Spinal cord (tissue), 10 donors: Measurements from ENCODE around the gene SOX5. TPM values are rescaled to one million over a fixed set of nuclear protein-coding genes. Genes with fewer than 3 reads are reported as not detected.

Experiments used
- DNase-seq, 6 donors: peaks; one replicate each; pipeline versions ENCODE4 v3.0.0 to v3.0.0-alpha.2; 2013 to 2015; ENCODE audit warnings: low spot score in 6 of 6, low read depth in 4 of 6
- H3K27ac ChIP-seq: one replicate; pipeline ENCODE4 v1.5.1; 2013; ENCODE audit warnings: low read depth, low read length, control low read depth
- H3K27me3 ChIP-seq: one replicate; pipeline ENCODE4 v1.6.1; 2013; ENCODE audit warnings: low read length; ENCODE audit not compliant: control insufficient read depth, insufficient read depth
- H3K36me3 ChIP-seq: one replicate; pipeline ENCODE4 v1.6.1; 2013; ENCODE audit warnings: low read length; ENCODE audit not compliant: control insufficient read depth, insufficient read depth
- H3K4me1 ChIP-seq: one replicate; pipeline ENCODE4 v1.6.1; 2013; ENCODE audit warnings: low read length; ENCODE audit not compliant: control insufficient read depth, insufficient read depth
- H3K4me3 ChIP-seq: one replicate; pipeline ENCODE4 v1.5.1; 2013; ENCODE audit warnings: low read depth, low read length, control low read depth
- H3K9me3 ChIP-seq: one replicate; pipeline ENCODE4 v1.6.1; 2013; ENCODE audit warnings: low read length; ENCODE audit not compliant: control insufficient read depth, insufficient read depth
- WGBS: methylation state at CpG from one replicate; pipeline ENCODE4 v1.1.5; 2013; ENCODE audit warnings: missing lambda C conversion rate; ENCODE audit not compliant: insufficient coverage; 5-methylcytosine and 5-hydroxymethylcytosine counted together
- polyA plus RNA-seq, 2 donors: library from polyadenylated mRNA; unstranded; fragments of 120-200 nt; gene quantifications; one replicate each; pipeline ENCODE4 v1.2.1, GENCODE V29; 2013; ENCODE audit not compliant: insufficient read length in 2 of 2
- total RNA-seq, 2 donors: library from RNA; depleted of rRNA in 1 of 2; stranded (reverse); fragments of 120-200 nt in 1 of 2; fragments of >200 nt in 1 of 2; gene quantifications; one replicate each; pipeline versions ENCODE4 v1.2.3 to v1.2.4, GENCODE V29; 2013 to 2014
- donor health status: healthy.

The SOX5 gene
- total and polyA plus RNA-seq, 4 donors: 20.3 to 48.8 (median 41.8) TPM

GRCh38 chr12:23927907-23928306 lies 21.6 kb downstream of the SOX5 start:
- no peak for DNase-seq
- Histone ChIP-seq H3K27me3 (no peaks in the 10 kb centered on the region), H3K27ac (no peak overlapping the region), H3K9me3 (peaks cover 4% of the 10 kb centered on the region), H3K4me1 (no peaks in the 10 kb centered on the region), H3K36me3 (no peaks in the 10 kb centered on the region), H3K4me3 (no peak overlapping the region)
- 79% methylated on average over 1 of the region's 3 CpGs for WGBS

GRCh38 chr12:23921099-23921856 lies 28.2 kb downstream of the SOX5 start:
- H3K36me3 ChIP-seq: no peaks in the 10 kb centered on the region
- H3K4me3 ChIP-seq: peak overlapping the region; percentile 3
- 50% methylated on average over 1 of the region's 5 CpGs for WGBS
- peak overlapping the region; percentile 59 for H3K27ac ChIP-seq
- H3K4me1 ChIP-seq: no peaks in the 10 kb centered on the region
- peak in 1 of 6 donors; percentile 81 for DNase-seq
- H3K27me3 ChIP-seq: no peaks in the 10 kb centered on the region
- no peaks in the 10 kb centered on the region for H3K9me3 ChIP-seq

- no peaks in the 10 kb centered on the region for H3K36me3 ChIP-seq
- WGBS: 100% methylated on average over 1 of the region's 3 CpGs
- H3K9me3 ChIP-seq: no peaks in the 10 kb centered on the region
- H3K27me3 ChIP-seq: no peaks in the 10 kb centered on the region
- no peak for DNase-seq
- no peaks in the 10 kb centered on the region for H3K4me1 ChIP-seq
- H3K4me3 ChIP-seq: no peak overlapping the region
- H3K27ac ChIP-seq: no peak overlapping the region
These were observed 37.9 kb downstream of the SOX5 start for GRCh38 chr12:23911574-23911973.

GRCh38 chr12:23909551-23909950 lies 39.9 kb downstream of the SOX5 start:
- WGBS: 40% methylated on average over 1 of the region's 1 CpG
- H3K36me3 ChIP-seq: no peaks in the 10 kb centered on the region
- no peak overlapping the region for H3K4me3 ChIP-seq
- no peaks in the 10 kb centered on the region for H3K27me3 ChIP-seq
- H3K9me3 ChIP-seq: no peaks in the 10 kb centered on the region
- no peak overlapping the region for H3K27ac ChIP-seq
- DNase-seq: peak in 1 of 6 donors; percentile 39
- no peaks in the 10 kb centered on the region for H3K4me1 ChIP-seq

GRCh38 chr12:23906329-23906728 lies 43.1 kb downstream of the SOX5 start:
- DNase-seq: peak in 2 of 6 donors; percentile 57 to 67
- no peaks in the 10 kb centered on the region for H3K4me1 ChIP-seq
- no peaks in the 10 kb centered on the region for H3K27me3 ChIP-seq
- H3K27ac ChIP-seq: no peak overlapping the region
- no peaks in the 10 kb centered on the region for H3K9me3 ChIP-seq
- no peak overlapping the region for H3K4me3 ChIP-seq
- H3K36me3 ChIP-seq: no peaks in the 10 kb centered on the region
- no CpG with 5 or more reads among the region's 6 CpGs for WGBS

- H3K4me3 ChIP-seq: no peak overlapping the region
- no peaks in the 10 kb centered on the region for H3K36me3 ChIP-seq
- H3K27me3 ChIP-seq: no peaks in the 10 kb centered on the region
- no peak overlapping the region for H3K27ac ChIP-seq
- no peaks in the 10 kb centered on the region for H3K4me1 ChIP-seq
- peaks cover 4% of the 10 kb centered on the region for H3K9me3 ChIP-seq
- WGBS: no CpG with 5 or more reads among the region's 3 CpGs
- no peak for DNase-seq
These were observed 50.0 kb downstream of the SOX5 start for GRCh38 chr12:23899434-23899833.

- H3K27me3 ChIP-seq: no peaks in the 10 kb centered on the region
- H3K27ac ChIP-seq: no peak overlapping the region
- H3K9me3 ChIP-seq: peaks cover 4% of the 10 kb centered on the region
- no peak overlapping the region for H3K4me3 ChIP-seq
- no peak for DNase-seq
- WGBS: no CpG with 5 or more reads among the region's 1 CpG
- H3K36me3 ChIP-seq: peaks cover 4% of the 10 kb centered on the region
- H3K4me1 ChIP-seq: no peaks in the 10 kb centered on the region
These were observed 51.3 kb downstream of the SOX5 start for GRCh38 chr12:23898121-23898520.

GRCh38 chr12:23895792-23896218 lies 53.7 kb downstream of the SOX5 start:
- H3K4me3 ChIP-seq: no peak overlapping the region
- no CpG with 5 or more reads among the region's 5 CpGs for WGBS
- H3K9me3 ChIP-seq: no peaks in the 10 kb centered on the region
- peaks cover 4% of the 10 kb centered on the region for H3K36me3 ChIP-seq
- peak overlapping the region; percentile 50 for H3K27ac ChIP-seq
- no peaks in the 10 kb centered on the region for H3K4me1 ChIP-seq
- peak; percentile 57 to 93 (median 70) for DNase-seq
- H3K27me3 ChIP-seq: no peaks in the 10 kb centered on the region

- no peak for DNase-seq
- Histone ChIP-seq H3K27ac (no peak overlapping the region), H3K4me3 (no peak overlapping the region), H3K27me3 (no peaks in the 10 kb centered on the region), H3K4me1 (no peaks in the 10 kb centered on the region), H3K9me3 (no peaks in the 10 kb centered on the region), H3K36me3 (peaks cover 4% of the 10 kb centered on the region)
- WGBS: no CpG with 5 or more reads among the region's 1 CpG
These were observed 55.9 kb downstream of the SOX5 start for GRCh38 chr12:23893611-23894010.

- Histone ChIP-seq H3K4me3 (no peak overlapping the region), H3K27me3 (no peaks in the 10 kb centered on the region), H3K36me3 (peaks cover 4% of the 10 kb centered on the region), H3K4me1 (no peaks in the 10 kb centered on the region), H3K9me3 (no peaks in the 10 kb centered on the region), H3K27ac (no peak overlapping the region)
- 100% methylated on average over 1 of the region's 3 CpGs for WGBS
- no peak for DNase-seq
These were observed 58.4 kb downstream of the SOX5 start for GRCh38 chr12:23891115-23891514.
